Progenitor cell of endocrine pancreas (in vitro differentiated cells): ENCODE measurements around the gene ANGPT4. TPM values are rescaled to one million over a fixed set of nuclear protein-coding genes. Genes with fewer than 3 reads are reported as not detected.
A peak's percentile ranks its signal among the peaks of the same experiment; 100 is the strongest.

Source experiments
- DNase-seq: peaks from one replicate; pipeline ENCODE4 v3.0.0; 2021; ENCODE audit warnings: low spot score; ENCODE audit not compliant: unreplicated experiment
- H3K27ac Mint-ChIP-seq: 2 replicates; pipeline ENCODE4 v1.8.0; 2021; ENCODE audit warnings: mild to moderate bottlenecking, moderate library complexity, mixed read lengths
- H3K27me3 Mint-ChIP-seq: 2 replicates; pipeline ENCODE4 v1.8.0; 2021; ENCODE audit warnings: mixed read lengths
- H3K36me3 Mint-ChIP-seq: 2 replicates; pipeline ENCODE4 v1.8.0; 2022; ENCODE audit warnings: mixed read lengths; ENCODE audit not compliant: insufficient read depth
- H3K4me1 Mint-ChIP-seq: 2 replicates; pipeline ENCODE4 v1.8.0; 2021; ENCODE audit warnings: low read depth, mixed read lengths
- H3K4me3 Mint-ChIP-seq: 2 replicates; pipeline ENCODE4 v1.8.0; 2021; ENCODE audit warnings: low read depth, mild to moderate bottlenecking, moderate library complexity, mixed read lengths
- H3K9me3 Mint-ChIP-seq: 2 replicates; pipeline ENCODE4 v1.8.0; 2021; ENCODE audit warnings: low read depth, mixed read lengths
- total RNA-seq: library from RNA; stranded (reverse); gene quantifications from 2 replicates; pipeline ENCODE4 v1.2.1, GENCODE V29; 2021
- TF ChIP-seq, protein P1 (sequence below): fragments of 200-600 bp; sonication (generic); IDR thresholded peaks from one replicate; pipeline ENCODE4 v1.5.0; 2021; ENCODE audit warnings: antibody characterized with exemption, mild to moderate bottlenecking; ENCODE audit not compliant: unreplicated experiment

Gene ANGPT4
- total RNA-seq, 1 donor from 2014 or later = not detected

DNA sequence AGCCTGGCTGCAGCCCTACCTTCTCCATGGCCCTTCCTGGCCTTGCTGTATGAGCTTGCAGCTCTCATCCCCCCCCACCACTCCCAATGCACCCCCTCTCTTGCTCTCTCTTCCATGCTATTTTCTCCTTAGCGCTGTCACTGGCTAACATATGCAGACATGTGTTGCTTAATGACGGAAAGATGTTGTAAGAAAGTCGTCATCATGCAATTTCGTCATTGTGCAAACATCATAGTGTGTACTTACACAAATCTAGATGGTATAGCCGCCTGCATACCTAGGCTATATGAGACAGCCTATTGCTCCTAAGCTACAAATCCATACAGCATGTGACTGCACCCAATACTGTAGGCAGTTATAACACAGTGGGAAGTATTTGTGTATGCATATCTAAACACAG is 27.0 kb downstream of the ANGPT4 start:
- Mint-ChIP-seq H3K4me3 (no peak overlapping the region), H3K27me3 (peaks cover 44% of the 10 kb centered on the region), H3K4me1 (peaks cover 1% of the 10 kb centered on the region), H3K9me3 (no peaks in the 10 kb centered on the region), H3K36me3 (no peaks in the 10 kb centered on the region), H3K27ac (no peak overlapping the region)
- DNase-seq = no peak
- TF ChIP-seq, protein P1, sequence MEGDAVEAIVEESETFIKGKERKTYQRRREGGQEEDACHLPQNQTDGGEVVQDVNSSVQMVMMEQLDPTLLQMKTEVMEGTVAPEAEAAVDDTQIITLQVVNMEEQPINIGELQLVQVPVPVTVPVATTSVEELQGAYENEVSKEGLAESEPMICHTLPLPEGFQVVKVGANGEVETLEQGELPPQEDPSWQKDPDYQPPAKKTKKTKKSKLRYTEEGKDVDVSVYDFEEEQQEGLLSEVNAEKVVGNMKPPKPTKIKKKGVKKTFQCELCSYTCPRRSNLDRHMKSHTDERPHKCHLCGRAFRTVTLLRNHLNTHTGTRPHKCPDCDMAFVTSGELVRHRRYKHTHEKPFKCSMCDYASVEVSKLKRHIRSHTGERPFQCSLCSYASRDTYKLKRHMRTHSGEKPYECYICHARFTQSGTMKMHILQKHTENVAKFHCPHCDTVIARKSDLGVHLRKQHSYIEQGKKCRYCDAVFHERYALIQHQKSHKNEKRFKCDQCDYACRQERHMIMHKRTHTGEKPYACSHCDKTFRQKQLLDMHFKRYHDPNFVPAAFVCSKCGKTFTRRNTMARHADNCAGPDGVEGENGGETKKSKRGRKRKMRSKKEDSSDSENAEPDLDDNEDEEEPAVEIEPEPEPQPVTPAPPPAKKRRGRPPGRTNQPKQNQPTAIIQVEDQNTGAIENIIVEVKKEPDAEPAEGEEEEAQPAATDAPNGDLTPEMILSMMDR = no peak

DNA sequence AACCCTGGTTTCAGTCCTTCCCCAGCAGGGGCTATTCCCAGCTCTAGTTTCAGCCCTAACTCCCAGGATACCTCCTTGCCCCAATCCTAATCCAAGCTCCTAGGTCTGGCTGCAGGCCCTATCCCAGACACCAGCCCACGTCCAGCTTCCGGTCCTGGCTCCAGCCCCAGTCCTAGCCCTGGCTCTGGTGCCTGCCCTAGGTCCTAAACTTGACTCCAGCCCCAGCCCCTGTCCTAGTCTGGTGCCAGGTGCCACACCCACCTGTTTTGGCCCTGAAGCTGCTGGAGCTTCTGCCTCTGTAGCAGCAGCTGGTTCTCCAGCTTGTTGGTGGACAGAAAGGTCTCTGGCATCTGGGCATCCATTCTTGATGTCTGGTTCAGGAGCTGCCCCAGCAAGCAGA is 28.1 kb downstream of the ANGPT4 start:
- no peak overlapping the region for H3K27ac Mint-ChIP-seq

DNA sequence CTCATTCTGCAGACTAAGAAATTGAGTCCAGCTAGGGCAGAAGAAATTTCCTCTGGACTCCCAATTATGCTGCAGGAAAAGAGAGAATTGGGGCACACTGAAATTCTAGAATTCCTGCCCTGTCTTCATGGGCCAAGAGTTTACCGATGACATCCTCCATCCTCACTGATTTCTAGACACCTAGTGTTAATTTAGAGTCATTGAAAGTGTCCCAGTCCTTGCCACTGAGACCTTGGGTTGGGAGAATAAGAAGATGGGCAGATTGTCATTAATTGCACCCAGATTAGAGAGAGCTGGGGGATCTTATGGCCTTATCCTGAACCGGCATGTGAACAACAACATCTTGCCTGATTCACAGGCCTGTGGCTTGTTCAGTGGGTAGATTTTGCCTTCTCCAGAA is 29.0 kb downstream of the ANGPT4 start:
- Mint-ChIP-seq H3K27me3 (peaks cover 49% of the 10 kb centered on the region), H3K4me1 (peaks cover 1% of the 10 kb centered on the region), H3K4me3 (no peak overlapping the region), H3K9me3 (no peaks in the 10 kb centered on the region), H3K36me3 (no peaks in the 10 kb centered on the region), H3K27ac (no peak overlapping the region)
- TF ChIP-seq, protein P1 = no peak
- DNase-seq = no peak

More for the DNA sequence above, 28.1 kb downstream of the ANGPT4 start:
- Mint-ChIP-seq H3K4me3 (no peak overlapping the region), H3K27me3 (peaks cover 48% of the 10 kb centered on the region), H3K9me3 (no peaks in the 10 kb centered on the region), H3K4me1 (peaks cover 1% of the 10 kb centered on the region), H3K36me3 (no peaks in the 10 kb centered on the region)
- TF ChIP-seq, protein P1 = no peak
- no peak for DNase-seq

- Mint-ChIP-seq H3K27ac (peak overlapping the region; percentile 80), H3K27me3 (peaks cover 53% of the 10 kb centered on the region), H3K4me3 (no peak overlapping the region), H3K9me3 (no peaks in the 10 kb centered on the region), H3K36me3 (no peaks in the 10 kb centered on the region), H3K4me1 (peaks cover 1% of the 10 kb centered on the region)
- peak; percentile 54 for DNase-seq
- TF ChIP-seq, protein P1 = peak; percentile 41
These were observed 30.9 kb downstream of the ANGPT4 start for GRCh38 chr20:884983-885952.

DNA sequence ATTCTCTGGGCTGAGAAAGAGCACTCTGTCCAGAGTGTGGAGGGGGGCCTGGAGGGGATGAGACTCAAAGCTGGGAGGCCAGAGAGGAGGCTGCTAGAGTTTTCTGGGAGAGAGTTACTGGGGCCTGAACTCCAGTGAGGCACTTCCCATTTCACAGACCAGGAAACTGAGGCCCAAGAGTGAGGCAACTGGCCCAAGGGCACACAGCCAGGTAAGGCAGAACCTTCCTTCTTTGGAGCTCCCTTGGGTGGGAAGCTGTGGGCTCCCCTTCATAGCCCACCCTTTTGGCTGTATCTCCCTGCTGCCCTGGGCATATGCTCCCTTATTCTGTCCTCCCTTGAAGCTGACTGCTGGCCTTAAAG is 34.4 kb downstream of the ANGPT4 start:
- Mint-ChIP-seq H3K27ac (no peak overlapping the region), H3K27me3 (peaks cover 53% of the 10 kb centered on the region), H3K36me3 (no peaks in the 10 kb centered on the region), H3K4me1 (peaks cover 1% of the 10 kb centered on the region), H3K9me3 (no peaks in the 10 kb centered on the region), H3K4me3 (no peak overlapping the region)
- TF ChIP-seq, protein P1 = no peak
- DNase-seq = no peak
